ENCODE measurements around the gene GLYATL1.

GLYATL1 gene

GRCh38 chr11:58927393-58928106, 11.7 kb upstream of the GLYATL1 start:
- H3K4me1 ChIP-seq (ENCODE audit: control insufficient read depth, insufficient read depth, low read length) = peaks cover 32% of the 10 kb centered on the region
- H3K4me3 ChIP-seq (ENCODE audit: low read depth, low read length) = peak overlapping the region; percentile 64
- H3K27me3 ChIP-seq (ENCODE audit: control insufficient read depth, insufficient read depth, low read length) = no peaks in the 10 kb centered on the region
- H3K36me3 ChIP-seq (ENCODE audit: control insufficient read depth, insufficient read depth, low read length) = no peaks in the 10 kb centered on the region
- peak overlapping the region; percentile 1 for H3K9ac ChIP-seq (ENCODE audit: low read length)
- H3K27ac ChIP-seq (ENCODE audit: low read depth, low read length) = no peak overlapping the region
- no peaks in the 10 kb centered on the region for H3K9me3 ChIP-seq (ENCODE audit: control insufficient read depth, insufficient read depth, low read depth, low read length)

- Histone ChIP-seq H3K36me3 (ENCODE audit: control insufficient read depth, insufficient read depth, low read length) (no peaks in the 10 kb centered on the region), H3K9me3 (ENCODE audit: control insufficient read depth, insufficient read depth, low read depth, low read length) (no peaks in the 10 kb centered on the region), H3K27ac (ENCODE audit: low read depth, low read length) (no peak overlapping the region), H3K4me3 (ENCODE audit: low read depth, low read length) (peak overlapping the region; percentile 64), H3K4me1 (ENCODE audit: control insufficient read depth, insufficient read depth, low read length) (peaks cover 27% of the 10 kb centered on the region), H3K27me3 (ENCODE audit: control insufficient read depth, insufficient read depth, low read length) (no peaks in the 10 kb centered on the region), H3K9ac (ENCODE audit: low read length) (peak overlapping the region; percentile 1)
These were observed 11.2 kb upstream of the GLYATL1 start for GRCh38 chr11:58928107-58928499.

- H3K27me3 ChIP-seq (ENCODE audit: control insufficient read depth, insufficient read depth, low read length) = no peaks in the 10 kb centered on the region
- peak overlapping the region; percentile 64 for H3K4me3 ChIP-seq (ENCODE audit: low read depth, low read length)
- no peaks in the 10 kb centered on the region for H3K9me3 ChIP-seq (ENCODE audit: control insufficient read depth, insufficient read depth, low read depth, low read length)
- no peak overlapping the region for H3K27ac ChIP-seq (ENCODE audit: low read depth, low read length)
- H3K9ac ChIP-seq (ENCODE audit: low read length) = no peak overlapping the region
- peaks cover 25% of the 10 kb centered on the region for H3K4me1 ChIP-seq (ENCODE audit: control insufficient read depth, insufficient read depth, low read length)
- H3K36me3 ChIP-seq (ENCODE audit: control insufficient read depth, insufficient read depth, low read length) = no peaks in the 10 kb centered on the region
These were observed 10.6 kb upstream of the GLYATL1 start for GRCh38 chr11:58928691-58929090.

GRCh38 chr11:58930926-58931325, 8.4 kb upstream of the GLYATL1 start:
- H3K27me3 ChIP-seq (ENCODE audit: control insufficient read depth, insufficient read depth, low read length) = no peaks in the 10 kb centered on the region
- no peaks in the 10 kb centered on the region for H3K36me3 ChIP-seq (ENCODE audit: control insufficient read depth, insufficient read depth, low read length)
- no peak overlapping the region for H3K9ac ChIP-seq (ENCODE audit: low read length)
- peaks cover 16% of the 10 kb centered on the region for H3K4me1 ChIP-seq (ENCODE audit: control insufficient read depth, insufficient read depth, low read length)
- H3K4me3 ChIP-seq (ENCODE audit: low read depth, low read length) = no peak overlapping the region
- no peak overlapping the region for H3K27ac ChIP-seq (ENCODE audit: low read depth, low read length)
- no peaks in the 10 kb centered on the region for H3K9me3 ChIP-seq (ENCODE audit: control insufficient read depth, insufficient read depth, low read depth, low read length)

GRCh38 chr11:58933661-58934060, 5.6 kb upstream of the GLYATL1 start:
- peaks cover 5% of the 10 kb centered on the region for H3K4me1 ChIP-seq (ENCODE audit: control insufficient read depth, insufficient read depth, low read length)
- H3K27ac ChIP-seq (ENCODE audit: low read depth, low read length) = no peak overlapping the region
- no peaks in the 10 kb centered on the region for H3K27me3 ChIP-seq (ENCODE audit: control insufficient read depth, insufficient read depth, low read length)

GRCh38 chr11:58934945-58935513, 4.3 kb upstream of the GLYATL1 start:
- H3K36me3 ChIP-seq (ENCODE audit: control insufficient read depth, insufficient read depth, low read length) = no peaks in the 10 kb centered on the region
- H3K9ac ChIP-seq (ENCODE audit: low read length) = no peak overlapping the region
- H3K4me3 ChIP-seq (ENCODE audit: low read depth, low read length) = no peak overlapping the region
- no peaks in the 10 kb centered on the region for H3K4me1 ChIP-seq (ENCODE audit: control insufficient read depth, insufficient read depth, low read length)
- H3K27ac ChIP-seq (ENCODE audit: low read depth, low read length) = no peak overlapping the region
- H3K9me3 ChIP-seq (ENCODE audit: control insufficient read depth, insufficient read depth, low read depth, low read length) = no peaks in the 10 kb centered on the region
- no peaks in the 10 kb centered on the region for H3K27me3 ChIP-seq (ENCODE audit: control insufficient read depth, insufficient read depth, low read length)

More at GRCh38 chr11:58933661-58934060, 5.6 kb upstream of the GLYATL1 start:
- no peaks in the 10 kb centered on the region for H3K36me3 ChIP-seq (ENCODE audit: control insufficient read depth, insufficient read depth, low read length)
- H3K9ac ChIP-seq (ENCODE audit: low read length) = no peak overlapping the region
- no peak overlapping the region for H3K4me3 ChIP-seq (ENCODE audit: low read depth, low read length)
- no peaks in the 10 kb centered on the region for H3K9me3 ChIP-seq (ENCODE audit: control insufficient read depth, insufficient read depth, low read depth, low read length)

- no peak overlapping the region for H3K9ac ChIP-seq (ENCODE audit: low read length)
- no peak overlapping the region for H3K27ac ChIP-seq (ENCODE audit: low read depth, low read length)
- no peak overlapping the region for H3K4me3 ChIP-seq (ENCODE audit: low read depth, low read length)
- H3K9me3 ChIP-seq (ENCODE audit: control insufficient read depth, insufficient read depth, low read depth, low read length) = no peaks in the 10 kb centered on the region
- no peaks in the 10 kb centered on the region for H3K4me1 ChIP-seq (ENCODE audit: control insufficient read depth, insufficient read depth, low read length)
- H3K27me3 ChIP-seq (ENCODE audit: control insufficient read depth, insufficient read depth, low read length) = no peaks in the 10 kb centered on the region
- no peaks in the 10 kb centered on the region for H3K36me3 ChIP-seq (ENCODE audit: control insufficient read depth, insufficient read depth, low read length)
These were observed 890 bp upstream of the GLYATL1 start for GRCh38 chr11:58938398-58938797.

- Histone ChIP-seq H3K27ac (ENCODE audit: low read depth, low read length) (no peak overlapping the region), H3K4me1 (ENCODE audit: control insufficient read depth, insufficient read depth, low read length) (no peaks in the 10 kb centered on the region), H3K36me3 (ENCODE audit: control insufficient read depth, insufficient read depth, low read length) (no peaks in the 10 kb centered on the region), H3K27me3 (ENCODE audit: control insufficient read depth, insufficient read depth, low read length) (no peaks in the 10 kb centered on the region), H3K9me3 (ENCODE audit: control insufficient read depth, insufficient read depth, low read depth, low read length) (no peaks in the 10 kb centered on the region), H3K9ac (ENCODE audit: low read length) (no peak overlapping the region), H3K4me3 (ENCODE audit: low read depth, low read length) (no peak overlapping the region)
These were observed 740 bp downstream of the GLYATL1 start for GRCh38 chr11:58940028-58940427.

- Histone ChIP-seq H3K27ac (ENCODE audit: low read depth, low read length) (no peak overlapping the region), H3K4me3 (ENCODE audit: low read depth, low read length) (no peak overlapping the region), H3K9ac (ENCODE audit: low read length) (no peak overlapping the region)
These were observed 2.5 kb downstream of the GLYATL1 start for GRCh38 chr11:58941838-58942237.

GRCh38 chr11:58945663-58946062, 6.4 kb downstream of the GLYATL1 start:
- Histone ChIP-seq H3K9me3 (ENCODE audit: control insufficient read depth, insufficient read depth, low read depth, low read length) (no peaks in the 10 kb centered on the region), H3K9ac (ENCODE audit: low read length) (no peak overlapping the region), H3K27me3 (ENCODE audit: control insufficient read depth, insufficient read depth, low read length) (no peaks in the 10 kb centered on the region), H3K4me3 (ENCODE audit: low read depth, low read length) (no peak overlapping the region), H3K27ac (ENCODE audit: low read depth, low read length) (no peak overlapping the region), H3K36me3 (ENCODE audit: control insufficient read depth, insufficient read depth, low read length) (no peaks in the 10 kb centered on the region), H3K4me1 (ENCODE audit: control insufficient read depth, insufficient read depth, low read length) (no peaks in the 10 kb centered on the region)

More at GRCh38 chr11:58941838-58942237, 2.5 kb downstream of the GLYATL1 start:
- Histone ChIP-seq H3K4me1 (ENCODE audit: control insufficient read depth, insufficient read depth, low read length) (no peaks in the 10 kb centered on the region), H3K9me3 (ENCODE audit: control insufficient read depth, insufficient read depth, low read depth, low read length) (no peaks in the 10 kb centered on the region), H3K27me3 (ENCODE audit: control insufficient read depth, insufficient read depth, low read length) (no peaks in the 10 kb centered on the region), H3K36me3 (ENCODE audit: control insufficient read depth, insufficient read depth, low read length) (no peaks in the 10 kb centered on the region)

GRCh38 chr11:58949184-58949583, 9.9 kb downstream of the GLYATL1 start:
- H3K36me3 ChIP-seq (ENCODE audit: control insufficient read depth, insufficient read depth, low read length) = no peaks in the 10 kb centered on the region

More at GRCh38 chr11:58949184-58949583, 9.9 kb downstream of the GLYATL1 start:
- H3K9me3 ChIP-seq (ENCODE audit: control insufficient read depth, insufficient read depth, low read depth, low read length) = no peaks in the 10 kb centered on the region
- no peak overlapping the region for H3K4me3 ChIP-seq (ENCODE audit: low read depth, low read length)
- H3K27ac ChIP-seq (ENCODE audit: low read depth, low read length) = no peak overlapping the region
- H3K9ac ChIP-seq (ENCODE audit: low read length) = no peak overlapping the region
- no peaks in the 10 kb centered on the region for H3K27me3 ChIP-seq (ENCODE audit: control insufficient read depth, insufficient read depth, low read length)
- no peaks in the 10 kb centered on the region for H3K4me1 ChIP-seq (ENCODE audit: control insufficient read depth, insufficient read depth, low read length)
